ENCODE data around the gene PRAMEF4.
"Not testable (repeated sequence)": the region's sequence is repeated elsewhere in the genome, so short reads cannot be mapped to it uniquely, and the experiment has no call there.

PRAMEF4 gene

DNA sequence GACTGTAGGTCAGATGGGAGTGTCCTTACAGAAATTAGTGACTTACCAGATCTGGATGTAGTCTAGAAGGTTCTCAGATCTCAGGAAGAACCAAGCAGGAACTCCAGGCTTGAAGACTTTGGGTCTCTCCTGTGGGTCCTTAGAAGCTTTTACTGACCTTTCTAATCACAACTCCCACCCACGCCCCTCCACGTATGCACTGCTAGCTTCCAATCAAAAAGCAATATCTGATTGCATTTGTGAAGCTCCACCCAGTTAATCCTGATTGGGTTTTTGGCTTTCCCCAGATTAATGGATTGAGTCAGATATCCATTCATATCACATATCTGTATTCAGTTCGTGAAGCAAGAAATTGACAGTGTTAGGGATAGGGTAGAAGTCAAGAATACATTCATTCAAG, at the start of gene PRAMEF4:
TSS of gene PRAMEF4 (minus strand) at position 101 of the 400 bp plus-strand sequence. CDS start 2,807 bp downstream, outside the sequence.
- not testable (repeated sequence) for DNase-seq

- DNase-seq = not testable (repeated sequence)
Observed at GRCh38 chr1:12924368-12924767, 38.4 kb upstream of the PRAMEF4 start.

- not testable (repeated sequence) for DNase-seq
Observed at GRCh38 chr1:12921749-12922148, 35.7 kb upstream of the PRAMEF4 start.

DNA sequence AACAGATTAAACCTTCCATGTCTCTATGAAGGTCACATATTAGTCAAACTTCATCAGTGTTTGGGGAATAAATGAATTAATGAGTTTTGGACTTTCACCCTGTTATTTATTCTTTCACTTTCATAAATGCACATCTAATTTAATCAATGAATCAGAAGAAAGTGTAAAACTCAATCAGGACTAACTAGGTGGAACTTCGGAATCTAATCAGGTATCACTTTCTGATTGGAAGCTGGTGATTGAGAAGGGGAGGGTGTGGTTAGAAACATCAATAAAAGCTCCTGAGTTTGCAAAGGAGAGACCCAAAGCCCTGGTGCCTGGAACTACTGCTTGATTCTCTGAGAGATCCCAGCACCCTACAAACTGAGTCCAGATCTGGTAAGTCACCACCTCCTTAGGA, 30.3 kb upstream of the PRAMEF4 start, which contains the start of gene PRAMEF7:
TSS of gene PRAMEF7 (plus strand) at position 301 of the 400 bp plus-strand sequence. CDS start 1,083 bp downstream, outside the sequence.
- DNase-seq = not testable (repeated sequence)

DNA sequence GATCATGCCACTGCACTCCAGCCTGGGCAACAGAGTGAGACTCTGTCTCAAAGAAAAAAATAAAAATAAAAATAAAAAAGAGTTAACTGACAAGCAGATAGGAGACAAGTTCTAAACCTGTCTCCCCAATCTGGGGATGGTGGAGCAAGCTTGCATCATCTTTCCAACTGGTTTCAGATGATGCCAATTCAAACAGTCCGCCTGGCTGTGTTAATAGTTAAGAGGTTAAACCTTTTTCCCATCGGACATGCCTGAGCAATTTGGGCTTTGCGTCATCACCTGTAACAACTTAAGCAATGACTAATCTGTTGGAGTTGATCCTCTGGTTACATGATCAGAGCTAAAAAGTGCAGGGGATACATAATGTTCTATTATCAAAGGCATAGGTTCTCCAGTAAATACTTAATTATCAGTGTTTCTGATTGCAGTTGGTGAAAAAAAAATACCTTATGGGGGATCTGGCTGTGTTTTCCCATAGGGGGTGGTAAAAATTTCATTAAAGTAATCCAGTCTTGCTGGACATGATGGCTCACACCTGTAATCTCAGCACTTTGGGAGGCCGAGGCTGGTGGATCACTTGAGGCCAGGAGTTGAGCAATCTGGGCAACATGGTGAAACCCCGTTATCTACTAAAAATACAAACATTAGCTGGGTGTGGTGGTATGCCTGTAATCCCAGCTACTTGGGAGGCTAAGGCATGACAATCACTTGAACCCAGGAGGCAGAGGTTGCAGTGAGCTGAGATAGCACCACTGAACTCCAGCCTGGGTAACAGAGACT, 18.0 kb upstream of the PRAMEF4 start:
- not testable (repeated sequence) for DNase-seq

DNA sequence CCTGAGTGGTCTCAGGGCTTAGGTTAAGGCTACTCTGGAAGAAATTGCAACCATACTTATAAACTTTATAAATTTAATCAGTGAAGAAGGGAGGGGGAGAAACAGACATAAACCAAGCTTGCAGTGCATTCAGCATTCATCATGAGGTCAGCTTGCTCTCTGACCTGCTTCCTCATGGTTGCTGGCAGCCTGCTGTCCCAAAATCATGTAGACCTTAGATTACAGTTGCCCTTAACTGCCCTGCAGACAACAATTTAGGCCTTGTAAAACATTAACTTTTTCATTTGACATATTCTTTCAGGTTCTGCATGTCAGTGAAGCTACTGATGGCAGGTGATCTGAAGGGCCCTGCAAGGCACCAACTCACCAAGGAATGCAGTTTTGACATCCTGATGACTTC, 13.2 kb upstream of the PRAMEF4 start:
- DNase-seq = not testable (repeated sequence)

DNA sequence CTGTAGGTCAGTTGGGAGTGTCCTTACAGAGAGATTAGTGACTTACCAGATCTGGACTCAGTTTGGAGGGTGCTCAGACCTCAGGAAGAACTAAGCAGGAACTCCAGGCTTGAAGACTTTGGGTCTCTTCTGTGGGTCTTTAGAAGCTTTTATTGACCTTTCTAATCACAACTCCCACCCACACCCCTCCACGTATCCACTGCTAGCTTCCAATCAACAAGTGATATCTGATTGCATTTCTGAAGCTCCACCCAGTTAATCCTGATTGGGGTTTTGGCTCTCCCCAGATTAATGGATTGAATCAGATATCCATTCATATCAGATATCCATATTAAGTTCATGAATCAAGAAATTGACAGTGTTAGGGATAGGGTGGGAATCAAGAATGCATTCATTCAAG, 12.2 kb upstream of the PRAMEF4 start, which contains the start of gene PRAMEF10:
TSS of gene PRAMEF10 (minus strand) at position 101 of the 400 bp plus-strand sequence. CDS start 2,423 bp downstream, outside the sequence.
- DNase-seq = not testable (repeated sequence)

GRCh38 chr1:12878453-12878852, 7.5 kb downstream of the PRAMEF4 start:
- DNase-seq = not testable (repeated sequence)

DNA sequence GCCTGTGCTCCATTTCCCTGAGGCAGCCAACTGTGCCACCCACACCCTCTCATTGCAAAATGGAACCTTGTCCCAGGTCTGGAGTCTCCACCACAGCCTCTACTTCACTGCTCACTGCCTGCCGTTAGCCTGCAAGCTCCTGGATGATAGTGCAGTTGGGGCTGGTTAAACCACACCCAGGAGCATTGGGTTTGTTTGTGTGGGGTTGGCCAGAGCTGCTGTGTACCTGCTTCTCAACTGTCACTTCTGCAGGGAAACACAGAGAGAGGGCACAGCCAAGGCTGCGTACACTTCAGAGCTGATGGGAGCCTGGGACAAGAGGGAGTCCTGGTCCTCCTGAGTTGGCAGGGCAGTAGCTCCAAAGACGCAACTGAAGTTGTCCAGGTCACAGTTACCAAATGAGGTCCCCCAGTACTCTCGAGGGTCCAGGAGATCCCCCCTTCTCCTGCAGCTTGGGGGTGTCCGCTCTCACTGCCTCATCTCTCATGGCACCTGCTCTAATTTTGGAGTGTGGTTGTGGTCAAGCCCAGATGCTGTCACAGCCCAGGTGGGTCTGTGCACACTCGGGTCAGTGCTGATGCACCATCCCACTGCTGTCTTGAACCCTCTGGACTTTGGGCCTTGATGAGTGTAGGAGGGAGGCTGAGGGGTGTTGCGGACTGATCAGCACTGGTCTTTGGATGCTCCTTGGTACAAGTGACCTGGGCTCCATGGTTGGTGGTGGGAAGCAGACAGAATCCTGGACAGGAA, 22.7 kb downstream of the PRAMEF4 start:
- DNase-seq = not testable (repeated sequence)

- not testable (repeated sequence) for DNase-seq
Observed at GRCh38 chr1:12856786-12857185, 29.2 kb downstream of the PRAMEF4 start, which contains the start of gene PRAMEF2. TSS of gene PRAMEF2 (plus strand) at chr1:12857086. CDS start at chr1:12859010, 1,924 bp downstream.

- DNase-seq = no peak
Observed at GRCh38 chr1:12851779-12852178, 34.2 kb downstream of the PRAMEF4 start.

DNA sequence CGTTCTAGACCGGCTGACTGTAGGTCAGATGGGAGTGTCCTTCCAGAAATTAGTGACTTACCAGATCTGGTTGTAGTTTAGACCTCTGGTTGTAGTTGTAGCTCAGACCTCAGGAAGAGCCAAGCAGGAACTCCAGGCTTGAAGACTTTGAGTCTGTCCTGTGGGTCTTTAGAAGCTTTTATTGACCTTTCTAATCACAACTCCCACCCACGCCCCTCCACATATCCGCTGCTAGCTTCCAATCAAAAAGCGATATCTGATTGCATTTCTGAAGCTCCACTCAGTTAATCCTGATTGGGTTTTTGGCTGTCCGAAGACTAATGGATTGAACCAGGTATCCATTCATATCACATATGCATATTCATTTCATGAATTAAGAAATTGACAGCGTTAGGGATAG, 37.4 kb downstream of the PRAMEF4 start, which contains the start of gene HNRNPCL1:
TSS of gene HNRNPCL1 (minus strand) at position 101 of the 400 bp plus-strand sequence. CDS start 431 bp downstream, outside the sequence.
- DNase-seq = not testable (repeated sequence)

DNA sequence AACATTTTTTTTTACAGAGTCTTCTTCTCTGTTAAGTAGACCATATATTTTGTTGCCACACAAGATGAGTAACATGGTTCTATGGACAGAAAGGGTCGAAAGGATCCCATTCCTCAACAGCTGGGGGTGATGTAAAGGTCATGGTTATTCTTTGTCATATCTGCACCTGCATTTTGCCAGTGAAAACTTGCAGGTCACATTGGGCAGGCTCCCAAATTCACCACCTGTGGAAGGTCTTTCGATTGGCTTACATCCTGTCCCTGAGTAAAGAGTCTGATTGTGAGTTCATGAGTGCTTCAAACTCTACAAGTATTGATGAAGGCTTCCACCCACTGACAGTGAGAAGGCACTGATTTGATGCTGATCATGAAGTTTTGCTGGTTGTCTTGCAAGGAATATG, 52.8 kb downstream of the PRAMEF4 start:
- DNase-seq = not testable (repeated sequence)

DNA sequence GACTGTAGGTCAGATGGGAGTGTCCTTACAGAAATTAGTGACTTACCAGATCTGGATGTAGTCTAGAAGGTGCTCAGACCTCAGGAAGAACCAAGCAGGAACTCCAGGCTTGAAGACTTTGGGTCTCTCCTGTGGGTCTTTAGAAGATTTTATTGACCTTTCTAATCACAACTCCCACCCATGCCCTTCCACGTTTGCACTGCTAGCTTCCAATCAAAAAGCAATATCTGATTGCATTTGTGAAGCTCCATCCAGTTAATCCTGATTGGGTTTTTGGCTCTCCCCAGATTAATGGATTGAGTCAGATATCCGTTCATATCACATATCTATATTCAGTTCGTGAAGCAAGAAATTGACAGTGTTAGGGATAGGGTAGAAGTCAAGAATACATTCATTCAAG, 54.7 kb downstream of the PRAMEF4 start, which contains the start of gene PRAMEF11:
TSS of gene PRAMEF11 (minus strand) at position 101 of the 400 bp plus-strand sequence. CDS start 2,621 bp downstream, outside the sequence.
- not testable (repeated sequence) for DNase-seq
